Skin of body (tissue), 2 donors: ENCODE data around the gene PDE1C. TPM values are rescaled to one million over a fixed set of nuclear protein-coding genes. Genes with fewer than 3 reads are reported as not detected.

ENCODE experiments used
- DNase-seq: peaks from one replicate; lab custom pipeline; 2025; lab: John Stamatoyannopoulos, UW
- total RNA-seq: library from RNA; depleted of rRNA; stranded (reverse); fragments of >200 nt; gene quantifications from one replicate; pipeline ENCODE4 v1.2.3, GENCODE V29; 2014

PDE1C gene
- total RNA-seq, 1 donor from 2014 or later, result 1.2 TPM

- no peak for DNase-seq
Measured at GRCh38 chr7:31948029-31948428, 122.2 kb downstream of the PDE1C start.

- no peak for DNase-seq
Measured at GRCh38 chr7:31940167-31940566, 130.0 kb downstream of the PDE1C start.

- no peak for DNase-seq
Measured at GRCh38 chr7:31939076-31939475, 131.1 kb downstream of the PDE1C start.

GRCh38 chr7:31938650-31939049 lies 131.6 kb downstream of the PDE1C start:
- DNase-seq, result no peak

- no peak for DNase-seq
Measured at GRCh38 chr7:31937982-31938381, 132.2 kb downstream of the PDE1C start.

- DNase-seq, result peak; percentile 18
Measured at GRCh38 chr7:31935124-31936054, 134.8 kb downstream of the PDE1C start.

GRCh38 chr7:31934551-31934950 lies 135.7 kb downstream of the PDE1C start:
- DNase-seq, result no peak

- no peak for DNase-seq
Measured at GRCh38 chr7:31933481-31933880, 136.7 kb downstream of the PDE1C start.

GRCh38 chr7:31926991-31927584 lies 143.1 kb downstream of the PDE1C start:
- DNase-seq, result no peak

- no peak for DNase-seq
Measured at GRCh38 chr7:31925753-31926454, 144.3 kb downstream of the PDE1C start.

- no peak for DNase-seq
Measured at GRCh38 chr7:31924251-31924650, 146.0 kb downstream of the PDE1C start.

GRCh38 chr7:31922848-31923247 lies 147.4 kb downstream of the PDE1C start:
- DNase-seq, result no peak

GRCh38 chr7:31921047-31921446 lies 149.2 kb downstream of the PDE1C start:
- no peak for DNase-seq

GRCh38 chr7:31919678-31920369 lies 150.4 kb downstream of the PDE1C start:
- DNase-seq, result no peak

- DNase-seq, result no peak
Measured at GRCh38 chr7:31918706-31919393, 151.4 kb downstream of the PDE1C start.

- no peak for DNase-seq
Measured at GRCh38 chr7:31917256-31917655, 153.0 kb downstream of the PDE1C start.

GRCh38 chr7:31910191-31910590 lies 160.0 kb downstream of the PDE1C start:
- DNase-seq, result no peak

GRCh38 chr7:31906479-31907171 lies 163.6 kb downstream of the PDE1C start:
- no peak for DNase-seq

- no peak for DNase-seq
Measured at GRCh38 chr7:31903962-31904361, 166.2 kb downstream of the PDE1C start.

GRCh38 chr7:31899356-31899927 lies 170.8 kb downstream of the PDE1C start:
- DNase-seq, result no peak
